Lower leg skin (tissue), 3 donors: ENCODE data around the gene WASHC2A.
"Not testable (repeated sequence)": the region's sequence is repeated elsewhere in the genome, so short reads cannot be mapped to it uniquely, and the experiment has no call there.

ENCODE experiments used
- CTCF ChIP-seq, 3 donors: fragments of 450-650 bp; IDR thresholded peaks; one replicate each; pipeline ENCODE4 v1.5.1; 2016; ENCODE audit warnings: antibody characterized with exemption in 3 of 3, mild to moderate bottlenecking in 3 of 3, moderate library complexity in 2 of 3
- POLR2A ChIP-seq, 2 donors: fragments of 450-650 bp; IDR thresholded peaks; one replicate each; pipeline ENCODE4 v1.6.1; 2016 to 2017; ENCODE audit warnings: antibody characterized with exemption in 2 of 2, mild to moderate bottlenecking in 1 of 2, moderate library complexity in 1 of 2

DNA sequence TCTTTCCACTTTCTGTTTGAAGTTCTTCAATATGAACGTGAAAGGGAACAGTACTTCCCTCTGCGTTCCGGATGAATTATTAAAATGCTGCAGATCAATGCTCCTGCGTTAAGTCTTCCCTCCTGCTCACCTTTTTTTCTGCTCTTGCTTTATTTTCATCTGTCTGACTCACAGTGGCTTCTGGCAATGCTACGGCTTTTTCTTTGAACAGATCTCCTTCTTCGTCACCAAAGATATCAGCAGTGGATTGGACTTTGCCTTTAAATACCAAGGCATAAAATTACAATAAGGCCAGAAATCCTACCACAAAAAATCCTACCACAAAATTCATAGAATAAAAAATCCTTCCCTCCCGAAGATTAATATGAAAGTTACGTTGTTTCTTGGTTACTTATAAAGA is 11.1 kb upstream of the WASHC2A start:
- not testable (repeated sequence) for TF ChIP-seq CTCF, POLR2A (IDR thresholded peaks at IDR 0.05)
